Muscle of leg (tissue), 11 donors: Measurements from ENCODE around the gene USP15. TPM values are rescaled to one million over a fixed set of nuclear protein-coding genes. Genes with fewer than 3 reads are reported as not detected.

ENCODE experiments used
- DNase-seq: peaks from one replicate; pipeline ENCODE4 v3.0.0; 2013
- H3K27ac ChIP-seq: one replicate; pipeline ENCODE4 v1.5.1; 2013; ENCODE audit warnings: mild to moderate bottlenecking, low read length, control low read depth
- H3K27me3 ChIP-seq: one replicate; pipeline ENCODE4 v1.6.1; 2013; ENCODE audit warnings: low read length; ENCODE audit not compliant: control insufficient read depth, insufficient read depth
- H3K36me3 ChIP-seq: one replicate; pipeline ENCODE4 v1.6.1; 2013; ENCODE audit warnings: low read length; ENCODE audit not compliant: control insufficient read depth, insufficient read depth
- H3K4me1 ChIP-seq: one replicate; pipeline ENCODE4 v1.6.1; 2013; ENCODE audit warnings: low read length; ENCODE audit not compliant: control insufficient read depth, insufficient read depth
- H3K4me3 ChIP-seq: one replicate; pipeline ENCODE4 v1.5.1; 2013; ENCODE audit warnings: low read length, control low read depth
- H3K9me3 ChIP-seq: replicated peaks from 2 replicates; pipeline ENCODE4 v1.6.1; 2013; ENCODE audit warnings: low read depth, low read length; ENCODE audit not compliant: control insufficient read depth
- WGBS: methylation state at CpG from one replicate; pipeline ENCODE4 v1.1.5; 2013; ENCODE audit warnings: missing lambda C conversion rate; ENCODE audit not compliant: insufficient coverage; 5-methylcytosine and 5-hydroxymethylcytosine counted together
- polyA plus RNA-seq, 8 donors: library from polyadenylated mRNA; unstranded; fragments of 120-200 nt; gene quantifications; one replicate each; pipeline versions ENCODE4 v1.2.1 to v1.2.3, GENCODE V29; 2013; ENCODE audit warnings: inconsistent platforms in 1 of 8, low replicate concordance in 1 of 8; ENCODE audit not compliant: insufficient read length in 8 of 8, insufficient read depth in 1 of 8
- total RNA-seq: library from RNA; stranded (reverse); fragments of 120-200 nt; gene quantifications from one replicate; pipeline ENCODE4 v1.2.4, GENCODE V29; 2013

Gene USP15
- total and polyA plus RNA-seq, 9 donors, result 27.2 to 50.5 (median 35.1) TPM

GRCh38 chr12:62278022-62278421, 17.8 kb downstream of the USP15 start:
- no CpG with 5 or more reads among the region's 2 CpGs for WGBS
- H3K36me3 ChIP-seq, result no peaks in the 10 kb centered on the region
- DNase-seq, result no peak
- H3K27me3 ChIP-seq, result no peaks in the 10 kb centered on the region
- no peak overlapping the region for H3K4me3 ChIP-seq
- H3K9me3 ChIP-seq, result no peaks in the 10 kb centered on the region
- H3K4me1 ChIP-seq, result no peaks in the 10 kb centered on the region
- no peak overlapping the region for H3K27ac ChIP-seq

DNA sequence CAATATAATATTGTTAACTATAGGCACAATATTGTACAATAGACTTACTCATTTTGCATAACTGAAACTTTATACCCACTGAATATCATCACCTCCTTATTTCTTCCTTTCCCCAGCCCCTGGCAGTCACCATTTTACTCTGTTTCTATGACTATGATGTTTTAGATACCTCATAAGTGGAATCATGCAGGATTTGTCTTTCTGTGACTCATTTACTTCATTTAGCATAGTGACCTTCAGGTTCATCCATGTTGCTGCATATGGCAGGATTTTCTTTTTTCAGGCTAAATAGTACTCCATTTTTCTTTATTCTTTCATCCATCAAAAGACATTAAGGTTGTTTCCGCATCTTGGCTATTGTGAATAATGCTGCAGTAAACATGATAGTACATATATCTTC, 18.9 kb downstream of the USP15 start:
- no CpG with 5 or more reads among the region's 1 CpG for WGBS
- H3K27ac ChIP-seq, result no peak overlapping the region
- no peak overlapping the region for H3K4me3 ChIP-seq
- no peaks in the 10 kb centered on the region for H3K4me1 ChIP-seq
- DNase-seq, result no peak
- H3K9me3 ChIP-seq, result no peaks in the 10 kb centered on the region
- H3K36me3 ChIP-seq, result no peaks in the 10 kb centered on the region
- H3K27me3 ChIP-seq, result no peaks in the 10 kb centered on the region

- no peak overlapping the region for H3K4me3 ChIP-seq
- no peaks in the 10 kb centered on the region for H3K36me3 ChIP-seq
- no peaks in the 10 kb centered on the region for H3K4me1 ChIP-seq
- no peaks in the 10 kb centered on the region for H3K27me3 ChIP-seq
- H3K27ac ChIP-seq, result no peak overlapping the region
- DNase-seq, result no peak
- no peaks in the 10 kb centered on the region for H3K9me3 ChIP-seq
These were observed 19.8 kb downstream of the USP15 start for GRCh38 chr12:62279961-62280360.

GRCh38 chr12:62282057-62282774, 22.0 kb downstream of the USP15 start:
- H3K36me3 ChIP-seq, result no peaks in the 10 kb centered on the region
- no peak overlapping the region for H3K4me3 ChIP-seq
- WGBS, result 80% methylated on average over 1 of the region's 2 CpGs
- no peaks in the 10 kb centered on the region for H3K27me3 ChIP-seq
- H3K27ac ChIP-seq, result no peak overlapping the region
- no peaks in the 10 kb centered on the region for H3K4me1 ChIP-seq
- H3K9me3 ChIP-seq, result no peaks in the 10 kb centered on the region
- no peak for DNase-seq

- DNase-seq, result no peak
- H3K27me3 ChIP-seq, result no peaks in the 10 kb centered on the region
- H3K36me3 ChIP-seq, result no peaks in the 10 kb centered on the region
- no peak overlapping the region for H3K4me3 ChIP-seq
- no peak overlapping the region for H3K27ac ChIP-seq
- no peaks in the 10 kb centered on the region for H3K4me1 ChIP-seq
- peaks cover 14% of the 10 kb centered on the region for H3K9me3 ChIP-seq
These were observed 24.5 kb downstream of the USP15 start for GRCh38 chr12:62284749-62285148.

DNA sequence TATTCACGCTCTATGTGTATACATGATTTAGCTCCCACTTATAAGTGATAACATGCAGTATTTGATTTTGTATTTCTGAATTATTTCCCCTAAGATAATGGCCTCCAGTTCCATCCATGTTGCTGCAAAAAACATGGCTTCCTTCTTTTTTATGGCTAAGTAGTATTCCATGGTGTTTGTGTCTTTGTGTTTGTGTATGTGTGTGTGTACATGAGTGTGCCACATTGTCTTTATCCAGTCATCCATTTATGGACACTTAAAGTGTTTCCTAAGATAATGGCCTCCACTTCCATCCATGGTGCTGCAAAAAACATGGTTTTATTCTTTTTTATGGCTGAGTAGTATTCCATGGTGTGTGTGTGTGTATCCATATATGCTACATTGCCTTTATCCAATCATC, 25.1 kb downstream of the USP15 start:
- DNase-seq, result no peak
- Histone ChIP-seq H3K9me3 (peaks cover 18% of the 10 kb centered on the region), H3K36me3 (no peaks in the 10 kb centered on the region), H3K27ac (no peak overlapping the region), H3K27me3 (no peaks in the 10 kb centered on the region), H3K4me3 (no peak overlapping the region), H3K4me1 (no peaks in the 10 kb centered on the region)
- WGBS, result no CpG with 5 or more reads among the region's 1 CpG

GRCh38 chr12:62288328-62288727, 28.1 kb downstream of the USP15 start:
- H3K27me3 ChIP-seq, result no peaks in the 10 kb centered on the region
- H3K9me3 ChIP-seq, result peaks cover 27% of the 10 kb centered on the region
- H3K27ac ChIP-seq, result no peak overlapping the region
- WGBS, result no CpG with 5 or more reads among the region's 5 CpGs
- H3K36me3 ChIP-seq, result peaks cover 3% of the 10 kb centered on the region
- H3K4me1 ChIP-seq, result no peaks in the 10 kb centered on the region
- DNase-seq, result no peak
- no peak overlapping the region for H3K4me3 ChIP-seq

- no peak overlapping the region for H3K4me3 ChIP-seq
- no peaks in the 10 kb centered on the region for H3K4me1 ChIP-seq
- no peaks in the 10 kb centered on the region for H3K27me3 ChIP-seq
- peaks cover 27% of the 10 kb centered on the region for H3K9me3 ChIP-seq
- H3K27ac ChIP-seq, result no peak overlapping the region
- H3K36me3 ChIP-seq, result peaks cover 8% of the 10 kb centered on the region
- no peak for DNase-seq
- no CpG with 5 or more reads among the region's 1 CpG for WGBS
These were observed 30.6 kb downstream of the USP15 start for GRCh38 chr12:62290846-62291245.

GRCh38 chr12:62291864-62292760, 31.9 kb downstream of the USP15 start:
- DNase-seq, result no peak
- no peak overlapping the region for H3K27ac ChIP-seq
- no peak overlapping the region for H3K4me3 ChIP-seq
- H3K4me1 ChIP-seq, result no peaks in the 10 kb centered on the region
- peaks cover 33% of the 10 kb centered on the region for H3K9me3 ChIP-seq
- no peaks in the 10 kb centered on the region for H3K27me3 ChIP-seq
- H3K36me3 ChIP-seq, result peaks cover 19% of the 10 kb centered on the region
- 72% methylated on average over 2 of the region's 2 CpGs for WGBS

DNA sequence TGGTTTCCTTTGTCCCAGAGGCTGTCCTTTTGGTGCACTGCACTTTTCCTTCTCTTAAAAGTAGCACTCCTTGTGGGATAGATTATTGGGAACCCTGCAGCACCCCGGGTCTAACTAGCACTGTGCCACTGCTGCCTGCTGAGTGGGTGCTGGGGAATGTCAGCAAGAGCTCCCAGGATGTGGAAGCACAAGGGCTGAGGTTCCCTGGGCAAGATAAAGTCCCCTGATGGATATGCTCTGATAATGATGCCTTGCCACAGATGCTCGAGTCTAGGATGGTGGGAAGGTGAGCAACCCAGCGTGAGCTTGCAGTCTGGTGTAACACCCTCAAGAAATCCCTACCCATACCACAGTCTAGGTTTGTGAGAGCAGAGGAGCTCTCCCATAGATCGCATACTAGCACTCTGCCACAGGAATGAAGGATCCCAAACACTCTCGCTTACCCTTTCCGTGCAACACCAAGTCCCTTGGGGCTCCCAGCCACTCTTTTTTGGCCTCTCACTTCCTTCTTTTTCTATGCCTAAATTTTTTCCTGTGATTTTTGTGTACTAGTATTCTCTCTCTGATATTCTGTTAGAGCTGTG, 32.6 kb downstream of the USP15 start:
- Histone ChIP-seq H3K27me3 (no peaks in the 10 kb centered on the region), H3K4me3 (no peak overlapping the region), H3K36me3 (peaks cover 21% of the 10 kb centered on the region), H3K27ac (no peak overlapping the region), H3K9me3 (peaks cover 34% of the 10 kb centered on the region), H3K4me1 (no peaks in the 10 kb centered on the region)
- WGBS, result 71% methylated on average over 4 of the region's 6 CpGs
- no peak for DNase-seq
